CD14-positive monocyte (primary cell): ENCODE measurements around the gene ZRANB1. TPM values are rescaled to one million over a fixed set of nuclear protein-coding genes. Genes with fewer than 3 reads are reported as not detected.

Experiments
- DNase-seq, 3 donors: peaks; one replicate each; pipeline ENCODE4 v3.0.0-alpha.2; 2011 to 2022
- H2AFZ ChIP-seq: 2 replicates; pipeline ENCODE4 v1.6.0; 2012; ENCODE audit warnings: mild to moderate bottlenecking, low read depth, low read length, inconsistent platforms; ENCODE audit not compliant: insufficient read depth, poor library complexity, severe bottlenecking
- H3K27ac ChIP-seq, 2 donors: 1 replicate in 1 of 2; 2 replicates in 1 of 2; pipeline ENCODE4 v1.5.1; 2012 to 2013; ENCODE audit warnings: low read length in 2 of 2, control low read depth in 1 of 2, inconsistent platforms in 1 of 2, low read depth in 1 of 2, mild to moderate bottlenecking in 1 of 2
- H3K27me3 ChIP-seq, 2 donors: one replicate each; pipeline versions ENCODE4 v1.6.0 to v1.6.1; 2011 to 2013; ENCODE audit warnings: low read length in 2 of 2; ENCODE audit not compliant: control insufficient read depth in 2 of 2, insufficient read depth in 2 of 2
- H3K36me3 ChIP-seq, 2 donors: replicated peaks in 1 of 2; 1 replicate in 1 of 2; 2 replicates in 1 of 2; pipeline versions ENCODE4 v1.5.1 to v1.6.1; 2012 to 2013; ENCODE audit warnings: low read length in 2 of 2, control low read depth in 1 of 2, inconsistent platforms in 1 of 2, mild to moderate bottlenecking in 1 of 2; ENCODE audit not compliant: insufficient read depth in 2 of 2, control insufficient read depth in 1 of 2
- H3K4me1 ChIP-seq, 2 donors: 1 replicate in 1 of 2; 2 replicates in 1 of 2; pipeline versions ENCODE4 v1.5.1 to v1.6.1; 2012 to 2013; ENCODE audit warnings: low read length in 2 of 2, control low read depth in 1 of 2, inconsistent platforms in 1 of 2, mild to moderate bottlenecking in 1 of 2, moderate library complexity in 1 of 2; ENCODE audit not compliant: insufficient read depth in 2 of 2, control insufficient read depth in 1 of 2
- H3K4me2 ChIP-seq: replicated peaks from 2 replicates; pipeline ENCODE3; 2012; ENCODE audit warnings: low read length, moderate library complexity, mild to moderate bottlenecking; ENCODE audit not compliant: poor library complexity, severe bottlenecking; ENCODE audit errors: extremely low read depth
- H3K4me3 ChIP-seq, 3 experiments: fragments of 200-600 bp in 1 of 3; sonication (generic) in 1 of 3; replicated peaks in 1 of 3; 1 replicate in 2 of 3; 2 replicates in 1 of 3; pipeline ENCODE4 v1.5.1; 2011 to 2013; ENCODE audit warnings: low read length in 3 of 3, mild to moderate bottlenecking in 3 of 3, control low read depth in 2 of 3, low read depth in 2 of 3, inconsistent platforms in 1 of 3, moderate library complexity in 1 of 3
- H3K79me2 ChIP-seq: 2 replicates; pipeline ENCODE4 v1.6.0; 2012; ENCODE audit warnings: mild to moderate bottlenecking, control low read depth, inconsistent platforms, low read length, moderate library complexity; ENCODE audit not compliant: insufficient read depth
- H3K9ac ChIP-seq: 2 replicates; pipeline ENCODE4 v1.6.0; 2017; ENCODE audit warnings: low read length, mild to moderate bottlenecking; ENCODE audit not compliant: insufficient read depth, poor library complexity, severe bottlenecking
- H3K9me3 ChIP-seq, 2 donors: replicated peaks in 1 of 2; 1 replicate in 1 of 2; 2 replicates in 1 of 2; pipeline versions ENCODE4 v1.5.1 to v1.6.1; 2012 to 2013; ENCODE audit warnings: low read length in 2 of 2, control low read depth in 1 of 2; ENCODE audit not compliant: control insufficient read depth in 1 of 2, insufficient read depth in 1 of 2
- H4K20me1 ChIP-seq: 2 replicates; pipeline ENCODE4 v1.6.0; 2012; ENCODE audit warnings: mild to moderate bottlenecking, low read length, control low read depth, moderate library complexity; ENCODE audit not compliant: insufficient read depth
- H3K27ac Mint-ChIP-seq, 7 donors: one replicate each; pipeline ENCODE4 v1.8.0; 2020; ENCODE audit warnings: mild to moderate bottlenecking in 7 of 7, mixed read lengths in 7 of 7, moderate library complexity in 6 of 7, inconsistent platforms in 2 of 7
- H3K27me3 Mint-ChIP-seq, 3 donors: one replicate each; pipeline ENCODE4 v1.8.0; 2021 to 2022; ENCODE audit warnings: low read depth in 3 of 3, mild to moderate bottlenecking in 3 of 3, mixed read lengths in 3 of 3, moderate library complexity in 3 of 3, inconsistent platforms in 1 of 3
- H3K36me3 Mint-ChIP-seq, 2 donors: one replicate each; pipeline ENCODE4 v1.8.0; 2020; ENCODE audit warnings: mixed read lengths in 2 of 2, inconsistent platforms in 1 of 2, mild to moderate bottlenecking in 1 of 2
- H3K4me1 Mint-ChIP-seq: one replicate; pipeline ENCODE4 v1.8.0; 2020; ENCODE audit warnings: mild to moderate bottlenecking, mixed read lengths
- H3K4me3 Mint-ChIP-seq, 2 donors: one replicate each; pipeline ENCODE4 v1.8.0; 2020; ENCODE audit warnings: mild to moderate bottlenecking in 2 of 2, mixed read lengths in 2 of 2, moderate library complexity in 1 of 2
- H3K9me3 Mint-ChIP-seq, 7 donors: one replicate each; pipeline ENCODE4 v1.8.0; 2020 to 2022; ENCODE audit warnings: mixed read lengths in 7 of 7, mild to moderate bottlenecking in 6 of 7, moderate library complexity in 6 of 7, inconsistent platforms in 2 of 7
- WGBS: methylation state at CpG from one replicate; pipeline ENCODE4 v1.1.5; 2013; ENCODE audit warnings: missing lambda C conversion rate; ENCODE audit not compliant: insufficient coverage; 5-methylcytosine and 5-hydroxymethylcytosine counted together
- intact Hi-C, 2 donors: fragments of 100-400 bp; cut with micrococcal nuclease; formaldehyde crosslinking; loops; one replicate each; pipeline versions ENCODE4 v1.15.0 to v1.15.1; 2023
- polyA plus RNA-seq, 3 donors: library from polyadenylated mRNA; depleted of rRNA in 1 of 3; unstranded in 2 of 3; stranded (reverse) in 1 of 3; fragments of 300-500 nt in 2 of 3; fragments of >200 nt in 1 of 3; fragmentation: Illumina TruSeq in 2 of 3; gene quantifications; 1 replicate in 2 of 3; 2 replicates in 1 of 3; pipeline ENCODE4 v1.2.3, GENCODE V29; 2012 to 2021
- TF ChIP-seq, protein P1 (sequence below): fragments of 200-600 bp; IDR thresholded peaks from one replicate; pipeline ENCODE4 v1.8.0; 2022; ENCODE audit warnings: antibody characterized with exemption, mild to moderate bottlenecking

Gene ZRANB1
- polyA plus RNA-seq, 3 donors, result 2.7 to 5.6 (median 3.1) TPM

DNA sequence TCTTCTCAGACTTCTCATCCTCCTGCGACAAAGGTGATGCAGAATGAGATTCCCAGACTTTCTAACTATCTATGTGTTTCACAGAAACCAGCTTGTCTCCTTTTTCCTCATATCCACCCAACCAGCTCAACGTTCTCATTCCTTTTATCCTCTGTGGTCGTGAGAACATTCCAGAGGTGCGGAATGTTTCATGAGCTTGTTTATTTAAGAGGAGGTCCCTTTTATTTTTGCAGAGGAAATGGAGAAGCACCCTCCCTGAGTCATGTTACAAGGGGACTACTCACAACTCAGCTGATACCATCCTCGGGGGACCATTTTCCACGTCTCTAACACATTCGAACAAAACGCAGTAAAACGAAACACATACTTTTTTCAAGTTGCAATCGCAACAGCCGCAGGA, 93.2 kb downstream of the ZRANB1 start:
- Histone ChIP-seq H3K36me3 (peaks cover 48 to 94% of the 10 kb centered on the region in 2 donors), H3K4me1 (no peaks in the 10 kb centered on the region), H3K27ac (no peak overlapping the region), H2AFZ (no peak overlapping the region), H3K4me2 (no peak overlapping the region), H3K27me3 (no peaks in the 10 kb centered on the region), H3K9me3 (no peaks in the 10 kb centered on the region), H3K79me2 (peaks cover 100% of the 10 kb centered on the region), H4K20me1 (peaks cover 100% of the 10 kb centered on the region), H3K4me3 (no peak overlapping the region), H3K9ac (no peak overlapping the region)
- intact Hi-C loops, result no loop called here
- Mint-ChIP-seq H3K4me1 (no peaks in the 10 kb centered on the region), H3K27me3 (peaks cover 0 to 2% (median 0%) of the 10 kb centered on the region in 3 donors), H3K36me3 (peaks cover 62 to 73% of the 10 kb centered on the region in 2 donors), H3K9me3 (no peaks in the 10 kb centered on the region), H3K27ac (peak overlapping the region in 3 of 7 donors; percentile 7 to 60 (median 12)), H3K4me3 (no peak overlapping the region)
- WGBS, result 97% methylated on average over 6 of the region's 11 CpGs
- TF ChIP-seq, protein P1, sequence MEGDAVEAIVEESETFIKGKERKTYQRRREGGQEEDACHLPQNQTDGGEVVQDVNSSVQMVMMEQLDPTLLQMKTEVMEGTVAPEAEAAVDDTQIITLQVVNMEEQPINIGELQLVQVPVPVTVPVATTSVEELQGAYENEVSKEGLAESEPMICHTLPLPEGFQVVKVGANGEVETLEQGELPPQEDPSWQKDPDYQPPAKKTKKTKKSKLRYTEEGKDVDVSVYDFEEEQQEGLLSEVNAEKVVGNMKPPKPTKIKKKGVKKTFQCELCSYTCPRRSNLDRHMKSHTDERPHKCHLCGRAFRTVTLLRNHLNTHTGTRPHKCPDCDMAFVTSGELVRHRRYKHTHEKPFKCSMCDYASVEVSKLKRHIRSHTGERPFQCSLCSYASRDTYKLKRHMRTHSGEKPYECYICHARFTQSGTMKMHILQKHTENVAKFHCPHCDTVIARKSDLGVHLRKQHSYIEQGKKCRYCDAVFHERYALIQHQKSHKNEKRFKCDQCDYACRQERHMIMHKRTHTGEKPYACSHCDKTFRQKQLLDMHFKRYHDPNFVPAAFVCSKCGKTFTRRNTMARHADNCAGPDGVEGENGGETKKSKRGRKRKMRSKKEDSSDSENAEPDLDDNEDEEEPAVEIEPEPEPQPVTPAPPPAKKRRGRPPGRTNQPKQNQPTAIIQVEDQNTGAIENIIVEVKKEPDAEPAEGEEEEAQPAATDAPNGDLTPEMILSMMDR, result no peak
- no peak for DNase-seq

- Histone ChIP-seq H3K9ac (no peak overlapping the region), H3K36me3 (peaks cover 48 to 89% of the 10 kb centered on the region in 2 donors), H3K4me2 (no peak overlapping the region)
These were observed 93.8 kb downstream of the ZRANB1 start for GRCh38 chr10:125035588-125036295.

More at GRCh38 chr10:125035588-125036295, 93.8 kb downstream of the ZRANB1 start:
- 100% methylated on average over 3 of the region's 7 CpGs for WGBS
- intact Hi-C loops, result no loop called here
- Mint-ChIP-seq H3K4me3 (no peak overlapping the region), H3K27me3 (peaks cover 0 to 2% (median 0%) of the 10 kb centered on the region in 3 donors), H3K9me3 (no peaks in the 10 kb centered on the region), H3K36me3 (peaks cover 57 to 68% of the 10 kb centered on the region in 2 donors), H3K27ac (peak overlapping the region in 1 of 7 donors; percentile 65), H3K4me1 (no peaks in the 10 kb centered on the region)
- no peaks in the 10 kb centered on the region for H3K9me3 ChIP-seq
- H4K20me1 ChIP-seq, result peaks cover 100% of the 10 kb centered on the region
- no peak for DNase-seq
- no peaks in the 10 kb centered on the region for H3K27me3 ChIP-seq
- TF ChIP-seq, protein P1, result no peak
- H3K4me3 ChIP-seq, result no peak overlapping the region
- H3K4me1 ChIP-seq, result no peaks in the 10 kb centered on the region
- H2AFZ ChIP-seq, result no peak overlapping the region
- H3K79me2 ChIP-seq, result peaks cover 100% of the 10 kb centered on the region
- no peak overlapping the region for H3K27ac ChIP-seq
